Upper lobe of left lung (tissue), 4 donors: ENCODE results near the gene ADGRF5.
"Not testable (repeated sequence)": the region's sequence is repeated elsewhere in the genome, so short reads cannot be mapped to it uniquely, and the experiment has no call there.

ENCODE experiments used
- CTCF ChIP-seq, 6 experiments: fragments of 450-650 bp in 4 of 6; fragments of 200-600 bp in 2 of 6; sonication (generic) in 2 of 6; IDR thresholded peaks; one replicate each; pipeline ENCODE4 v1.5.1; 2016 to 2019; ENCODE audit warnings: antibody characterized with exemption in 6 of 6
- EP300 ChIP-seq, 4 donors: sonication (generic); formaldehyde crosslinking; IDR thresholded peaks; one replicate each; pipeline ENCODE4 v1.5.1; 2017; ENCODE audit warnings: antibody characterized with exemption in 4 of 4, control low read depth in 2 of 4
- POLR2A ChIP-seq, 4 donors: fragments of 450-650 bp; IDR thresholded peaks; one replicate each; pipeline ENCODE4 v1.5.1; 2016 to 2017; ENCODE audit warnings: antibody characterized with exemption in 4 of 4, mild to moderate bottlenecking in 2 of 4
- POLR2AphosphoS5 ChIP-seq, 2 donors: sonication (generic); formaldehyde crosslinking; IDR thresholded peaks; one replicate each; pipeline ENCODE4 v1.5.1; 2017; ENCODE audit warnings: antibody characterized with exemption in 2 of 2

GRCh38 chr6:46855966-46856365, 65.8 kb downstream of the ADGRF5 start:
- peak in 5 of 6 experiments; percentile 31 to 64 (median 41) for TF ChIP-seq CTCF (IDR thresholded peaks at IDR 0.05)
- TF ChIP-seq POLR2A, POLR2AphosphoS5, EP300 (IDR thresholded peaks at IDR 0.05): not testable (repeated sequence)
